Neural crest cell (in vitro differentiated cells): ENCODE measurements around the gene PLCB1. TPM values are rescaled to one million over a fixed set of nuclear protein-coding genes. Genes with fewer than 3 reads are reported as not detected.

Experiments
- DNase-seq: peaks from one replicate; pipeline ENCODE4 v3.0.0; 2021; ENCODE audit warnings: low read depth, mixed read lengths, low spot score
- H3K27ac Mint-ChIP-seq: one replicate; pipeline ENCODE4 v1.8.0; 2021; ENCODE audit warnings: mild to moderate bottlenecking, mixed read lengths; ENCODE audit not compliant: unreplicated experiment
- H3K27me3 Mint-ChIP-seq: 2 replicates; pipeline ENCODE4 v1.8.0; 2021; ENCODE audit warnings: low read depth, mild to moderate bottlenecking, mixed read lengths
- H3K36me3 Mint-ChIP-seq: 2 replicates; pipeline ENCODE4 v1.8.0; 2021; ENCODE audit warnings: low read depth, mild to moderate bottlenecking, mixed read lengths
- H3K4me1 Mint-ChIP-seq: 2 replicates; pipeline ENCODE4 v1.8.0; 2021; ENCODE audit warnings: mixed read lengths
- H3K4me3 Mint-ChIP-seq: one replicate; pipeline ENCODE4 v1.8.0; 2021; ENCODE audit warnings: mild to moderate bottlenecking, mixed read lengths
- H3K9me3 Mint-ChIP-seq: 2 replicates; pipeline ENCODE4 v1.8.0; 2021; ENCODE audit warnings: mixed read lengths
- CTCF ChIP-seq: fragments of 200-600 bp; sonication (generic); conservative IDR thresholded peaks from 2 replicates; pipeline ENCODE4 v1.5.0; 2021; ENCODE audit warnings: antibody characterized with exemption, mild to moderate bottlenecking
- total RNA-seq: library from RNA; stranded (reverse); gene quantifications from 2 replicates; pipeline ENCODE4 v1.2.1, GENCODE V29; 2021

Gene PLCB1
- total RNA-seq, 1 donor from 2014 or later = 13.7 TPM

DNA sequence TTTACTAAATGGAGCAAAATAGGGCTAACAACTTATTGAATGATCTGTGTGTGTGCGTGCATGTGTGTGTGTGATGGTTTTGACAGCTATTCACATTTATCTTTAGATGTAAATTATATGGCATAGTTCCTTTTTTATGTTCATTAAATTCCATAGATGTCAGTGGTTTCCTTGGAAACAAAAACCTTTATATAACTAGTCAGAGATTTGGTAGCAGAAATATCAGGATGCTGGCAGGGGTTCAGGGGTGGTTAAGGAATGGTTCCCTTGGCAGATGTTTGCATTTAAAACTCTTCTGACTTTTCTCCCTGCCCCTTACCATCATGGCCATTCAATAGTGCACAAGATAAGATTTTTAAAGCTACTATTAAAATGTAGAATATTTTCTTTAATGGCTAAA is 256.6 kb downstream of the PLCB1 start:
- Mint-ChIP-seq H3K27me3 (no peaks in the 10 kb centered on the region), H3K9me3 (peaks cover 7% of the 10 kb centered on the region), H3K27ac (no peak overlapping the region), H3K4me1 (peaks cover 13% of the 10 kb centered on the region), H3K4me3 (no peak overlapping the region), H3K36me3 (peaks cover 5% of the 10 kb centered on the region)
- no peak for DNase-seq
- no peak for TF ChIP-seq CTCF

DNA sequence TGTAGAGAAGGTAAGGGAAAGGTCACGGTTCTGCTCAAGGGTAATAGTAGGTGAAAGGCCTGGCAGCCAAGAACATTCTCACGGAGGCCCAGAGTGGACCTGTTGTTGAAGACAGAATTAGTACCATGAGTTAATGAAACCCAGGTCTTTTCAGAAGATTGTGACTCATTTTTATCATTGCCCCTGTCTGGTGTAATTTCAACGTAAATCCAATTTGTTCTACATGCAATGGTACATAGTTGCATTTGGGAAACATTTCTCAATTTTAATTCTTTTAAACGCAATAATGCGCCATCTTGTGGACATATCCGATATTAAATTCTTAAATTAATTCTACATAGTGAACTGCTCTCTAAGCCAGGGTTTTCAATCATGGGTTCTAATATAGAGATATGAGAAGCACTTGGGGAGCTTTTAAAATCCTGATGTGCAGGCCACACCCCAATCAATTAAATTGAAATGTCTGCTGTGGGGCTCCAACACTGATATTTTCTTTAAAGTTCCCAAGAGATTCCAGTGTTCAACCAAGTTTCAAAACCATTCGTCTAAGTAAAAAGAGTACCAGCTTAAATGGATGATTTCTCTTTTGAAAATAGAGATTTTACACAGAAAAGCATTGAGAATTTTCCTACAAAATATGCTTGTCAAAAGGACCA is 257.4 kb downstream of the PLCB1 start:
- Mint-ChIP-seq H3K9me3 (peaks cover 2% of the 10 kb centered on the region), H3K27ac (no peak overlapping the region), H3K36me3 (no peaks in the 10 kb centered on the region), H3K4me1 (peaks cover 13% of the 10 kb centered on the region), H3K4me3 (no peak overlapping the region), H3K27me3 (no peaks in the 10 kb centered on the region)
- DNase-seq = no peak
- peak; percentile 78 for TF ChIP-seq CTCF

GRCh38 chr20:8390037-8390433 is 258.0 kb downstream of the PLCB1 start:
- TF ChIP-seq CTCF = no peak
- H3K27ac Mint-ChIP-seq = no peak overlapping the region

DNA sequence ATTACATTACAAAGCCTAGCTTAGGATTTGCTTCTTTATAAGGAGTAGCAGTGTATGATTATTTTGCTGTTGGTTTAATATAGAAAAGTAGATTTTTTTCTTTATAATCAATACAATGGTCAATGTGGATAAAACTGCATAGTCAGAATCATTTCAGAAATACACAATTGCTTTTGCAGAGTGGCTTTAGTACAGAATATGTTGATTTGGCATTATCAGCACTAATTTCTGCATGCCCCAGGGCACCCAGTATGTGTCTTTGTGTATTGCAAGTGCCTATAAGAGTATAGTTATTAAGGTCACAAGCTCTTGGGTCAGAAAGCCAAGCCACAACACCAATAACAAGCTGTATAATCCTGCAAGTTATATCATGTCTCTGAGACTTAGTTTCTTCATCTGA is 258.4 kb downstream of the PLCB1 start:
- H3K4me1 Mint-ChIP-seq = peaks cover 13% of the 10 kb centered on the region
- no peaks in the 10 kb centered on the region for H3K36me3 Mint-ChIP-seq
- no peak overlapping the region for H3K27ac Mint-ChIP-seq
- no peak for TF ChIP-seq CTCF
- H3K4me3 Mint-ChIP-seq = no peak overlapping the region
- no peaks in the 10 kb centered on the region for H3K9me3 Mint-ChIP-seq
- no peaks in the 10 kb centered on the region for H3K27me3 Mint-ChIP-seq
- DNase-seq = no peak

More at GRCh38 chr20:8390037-8390433, 258.0 kb downstream of the PLCB1 start:
- Mint-ChIP-seq H3K9me3 (no peaks in the 10 kb centered on the region), H3K36me3 (no peaks in the 10 kb centered on the region), H3K4me3 (no peak overlapping the region), H3K27me3 (no peaks in the 10 kb centered on the region), H3K4me1 (peaks cover 13% of the 10 kb centered on the region)
- DNase-seq = no peak

DNA sequence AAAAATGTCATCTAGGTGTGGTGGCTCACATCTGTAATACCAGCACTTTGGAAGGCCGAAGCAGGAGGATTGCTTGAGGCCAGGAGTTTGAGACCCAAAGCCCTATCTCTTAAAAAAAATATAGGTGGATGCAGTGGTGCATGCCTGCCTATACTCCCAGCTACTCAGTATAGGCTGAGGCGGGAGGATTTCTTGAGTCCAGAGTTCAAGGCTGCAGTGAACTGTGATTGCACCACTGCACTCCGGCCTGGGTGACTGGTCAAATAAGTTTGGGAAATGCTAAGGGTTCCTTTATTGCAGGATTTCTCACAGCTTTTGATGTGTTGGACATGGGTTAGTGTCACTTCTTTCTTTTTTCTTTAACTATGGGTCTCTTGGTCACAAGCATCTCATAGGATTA is 261.3 kb downstream of the PLCB1 start:
- Mint-ChIP-seq H3K9me3 (no peaks in the 10 kb centered on the region), H3K4me3 (no peak overlapping the region), H3K27me3 (no peaks in the 10 kb centered on the region), H3K36me3 (no peaks in the 10 kb centered on the region), H3K27ac (no peak overlapping the region), H3K4me1 (peaks cover 9% of the 10 kb centered on the region)
- TF ChIP-seq CTCF = no peak
- no peak for DNase-seq
